Brain microvascular endothelial cell (primary cell): ENCODE data around the gene UBL7.

Experiments used
- DNase-seq: peaks from one replicate; pipeline ENCODE4 v3.0.0-alpha.2; 2020
- H3K27ac ChIP-seq: fragments of 250-450 bp; sonication (Bioruptor Pico); 2 replicates; pipeline ENCODE4 v1.5.1; 2020; ENCODE audit warnings: mild to moderate bottlenecking, moderate library complexity
- H3K27me3 ChIP-seq: fragments of 250-450 bp; sonication (Bioruptor Pico); replicated peaks from 2 replicates; pipeline ENCODE4 v1.5.1; 2020; ENCODE audit warnings: mild to moderate bottlenecking
- H3K36me3 ChIP-seq: fragments of 250-450 bp; sonication (Bioruptor Pico); replicated peaks from 2 replicates; pipeline ENCODE4 v1.5.1; 2020; ENCODE audit warnings: mild to moderate bottlenecking
- H3K4me3 ChIP-seq: 2 replicates; pipeline ENCODE4 v1.5.1; 2011; ENCODE audit warnings: low read depth, mild to moderate bottlenecking, control low read depth, low read length, moderate library complexity
- in situ Hi-C: cut with HindIII; loops from 2 replicates; pipeline ENCODE4 v1.10.0; 2017; ENCODE audit warnings: low sequenced_read_pairs, low pct_ligation_motif_present
- TF ChIP-seq, protein P1 (sequence below): IDR thresholded peaks from 2 replicates; pipeline ENCODE4 v1.5.1; 2011; ENCODE audit warnings: low read depth, mild to moderate bottlenecking, moderate library complexity, low read length, control low read depth, inconsistent platforms; ENCODE audit errors: missing control alignments

The UBL7 gene, protein sequence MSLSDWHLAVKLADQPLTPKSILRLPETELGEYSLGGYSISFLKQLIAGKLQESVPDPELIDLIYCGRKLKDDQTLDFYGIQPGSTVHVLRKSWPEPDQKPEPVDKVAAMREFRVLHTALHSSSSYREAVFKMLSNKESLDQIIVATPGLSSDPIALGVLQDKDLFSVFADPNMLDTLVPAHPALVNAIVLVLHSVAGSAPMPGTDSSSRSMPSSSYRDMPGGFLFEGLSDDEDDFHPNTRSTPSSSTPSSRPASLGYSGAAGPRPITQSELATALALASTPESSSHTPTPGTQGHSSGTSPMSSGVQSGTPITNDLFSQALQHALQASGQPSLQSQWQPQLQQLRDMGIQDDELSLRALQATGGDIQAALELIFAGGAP

DNA sequence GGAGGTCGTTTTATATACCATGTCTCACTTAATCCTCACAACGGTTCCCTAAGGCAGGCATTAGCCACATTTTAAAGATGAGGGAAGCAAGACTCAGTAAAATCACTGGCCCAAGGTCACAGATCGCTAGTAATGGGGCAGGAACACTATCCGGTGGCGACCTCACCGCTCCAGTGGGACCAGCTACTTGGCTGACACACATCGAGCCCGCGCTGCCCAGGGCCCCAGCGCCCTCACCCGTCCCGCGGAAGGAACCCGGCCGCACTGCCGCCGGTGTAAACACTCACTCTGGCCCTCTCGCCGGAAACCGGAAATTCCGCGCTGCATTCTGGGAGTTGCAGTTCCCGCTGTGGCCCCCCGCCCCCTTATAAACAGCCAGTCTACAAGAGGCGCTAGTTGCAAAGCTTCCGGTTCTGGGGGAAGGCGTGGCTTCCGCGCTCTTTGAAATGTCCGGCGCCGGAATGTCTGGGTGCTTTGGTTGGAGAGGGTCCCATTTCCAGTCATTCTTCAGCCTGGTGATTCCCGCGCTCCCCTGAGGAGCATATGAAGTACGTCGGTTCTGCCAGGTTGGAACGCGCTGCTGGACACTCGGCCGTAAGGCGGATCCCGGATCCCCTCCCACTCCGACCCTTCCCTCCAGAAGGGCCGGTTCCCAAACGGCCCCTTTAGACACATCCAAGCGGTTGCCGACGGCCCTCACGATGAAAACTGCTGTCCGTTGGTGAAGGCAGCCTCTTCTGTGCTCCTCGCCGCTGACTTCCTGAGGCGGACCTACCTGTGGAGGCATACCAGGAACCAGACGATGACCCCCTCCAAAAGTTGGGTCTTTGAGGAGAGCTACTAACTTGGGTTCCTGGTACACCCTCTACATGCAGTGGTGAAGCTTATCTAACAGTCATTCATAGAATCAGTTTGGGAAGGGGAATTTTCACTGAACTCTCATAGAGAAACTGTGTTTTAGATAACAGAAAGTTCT lies at the start of gene UBL7:
UBL7 (minus strand) TSS at position 290 of the 976 bp plus-strand sequence. CDS start 2,293 bp downstream, outside the sequence.
- in situ Hi-C loops: no loop called here

DNA sequence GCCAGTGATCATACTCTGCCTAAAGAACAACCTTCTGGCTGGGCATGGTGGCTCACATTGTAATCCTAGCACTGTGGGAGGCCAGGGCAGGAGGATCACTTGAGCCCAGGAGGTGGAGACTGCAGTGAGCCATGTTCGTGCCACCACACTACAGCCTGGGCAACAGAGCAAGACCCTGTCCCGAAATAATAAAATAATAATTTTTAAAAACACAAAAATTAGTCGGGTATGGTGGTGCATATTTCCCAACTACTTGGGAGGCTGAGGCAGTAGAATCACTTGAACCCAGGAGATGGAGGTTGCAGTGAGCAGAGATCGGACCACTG lies 45.5 kb upstream of the UBL7 start:
- no peak overlapping the region for H3K4me3 ChIP-seq
- no peak for DNase-seq
- H3K36me3 ChIP-seq: no peaks in the 10 kb centered on the region
- H3K27me3 ChIP-seq: no peaks in the 10 kb centered on the region
- TF ChIP-seq, protein P1, sequence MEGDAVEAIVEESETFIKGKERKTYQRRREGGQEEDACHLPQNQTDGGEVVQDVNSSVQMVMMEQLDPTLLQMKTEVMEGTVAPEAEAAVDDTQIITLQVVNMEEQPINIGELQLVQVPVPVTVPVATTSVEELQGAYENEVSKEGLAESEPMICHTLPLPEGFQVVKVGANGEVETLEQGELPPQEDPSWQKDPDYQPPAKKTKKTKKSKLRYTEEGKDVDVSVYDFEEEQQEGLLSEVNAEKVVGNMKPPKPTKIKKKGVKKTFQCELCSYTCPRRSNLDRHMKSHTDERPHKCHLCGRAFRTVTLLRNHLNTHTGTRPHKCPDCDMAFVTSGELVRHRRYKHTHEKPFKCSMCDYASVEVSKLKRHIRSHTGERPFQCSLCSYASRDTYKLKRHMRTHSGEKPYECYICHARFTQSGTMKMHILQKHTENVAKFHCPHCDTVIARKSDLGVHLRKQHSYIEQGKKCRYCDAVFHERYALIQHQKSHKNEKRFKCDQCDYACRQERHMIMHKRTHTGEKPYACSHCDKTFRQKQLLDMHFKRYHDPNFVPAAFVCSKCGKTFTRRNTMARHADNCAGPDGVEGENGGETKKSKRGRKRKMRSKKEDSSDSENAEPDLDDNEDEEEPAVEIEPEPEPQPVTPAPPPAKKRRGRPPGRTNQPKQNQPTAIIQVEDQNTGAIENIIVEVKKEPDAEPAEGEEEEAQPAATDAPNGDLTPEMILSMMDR: no peak
- H3K27ac ChIP-seq: no peak overlapping the region
- in situ Hi-C loops: no loop called here

More for the DNA sequence above, at the start of gene UBL7:
- TF ChIP-seq, protein P1: peak; percentile 46
- Histone ChIP-seq H3K4me3 (peak within 1 kb of the TSS; percentile 72), H3K27ac (peak within 1 kb of the TSS; percentile 62), H3K27me3 (no peaks in the 10 kb centered on the region), H3K36me3 (no peaks in the 10 kb centered on the region)
- DNase-seq: peak; percentile 97

DNA sequence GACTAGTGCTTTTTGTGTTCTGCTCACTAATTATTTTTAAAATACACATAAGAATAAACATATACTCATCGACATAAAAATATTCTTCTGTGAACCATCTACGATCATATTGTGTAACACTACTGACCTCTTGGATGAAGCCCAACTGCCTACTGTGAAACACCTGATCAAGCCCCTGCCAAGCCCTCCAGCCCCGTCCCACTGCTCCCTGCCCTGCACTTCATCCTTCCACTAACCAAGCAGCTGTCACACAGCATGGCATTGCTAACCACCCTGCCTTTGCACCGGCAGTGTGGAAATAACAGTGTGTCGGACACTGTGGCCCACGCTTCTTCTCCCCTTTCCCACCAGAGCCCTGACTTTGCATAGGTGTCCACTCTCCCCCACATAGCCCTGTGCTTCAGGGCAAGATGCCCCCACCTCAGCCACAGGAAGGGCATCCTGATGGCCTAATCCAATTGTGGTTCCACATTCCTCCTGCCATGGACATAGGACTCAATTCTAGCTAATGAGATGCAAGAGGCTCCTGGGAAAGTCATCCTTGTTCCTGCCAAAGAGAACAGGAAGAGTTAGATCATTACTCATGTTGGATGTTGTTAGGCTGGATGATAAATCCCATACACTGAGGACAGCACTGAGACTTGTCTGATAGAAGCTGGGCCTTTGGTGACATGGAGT lies 45.0 kb upstream of the UBL7 start:
- H3K27me3 ChIP-seq: no peaks in the 10 kb centered on the region
- TF ChIP-seq, protein P1: no peak
- no peak overlapping the region for H3K27ac ChIP-seq
- in situ Hi-C loops: no loop called here
- no peaks in the 10 kb centered on the region for H3K36me3 ChIP-seq
- DNase-seq: no peak
- no peak overlapping the region for H3K4me3 ChIP-seq

DNA sequence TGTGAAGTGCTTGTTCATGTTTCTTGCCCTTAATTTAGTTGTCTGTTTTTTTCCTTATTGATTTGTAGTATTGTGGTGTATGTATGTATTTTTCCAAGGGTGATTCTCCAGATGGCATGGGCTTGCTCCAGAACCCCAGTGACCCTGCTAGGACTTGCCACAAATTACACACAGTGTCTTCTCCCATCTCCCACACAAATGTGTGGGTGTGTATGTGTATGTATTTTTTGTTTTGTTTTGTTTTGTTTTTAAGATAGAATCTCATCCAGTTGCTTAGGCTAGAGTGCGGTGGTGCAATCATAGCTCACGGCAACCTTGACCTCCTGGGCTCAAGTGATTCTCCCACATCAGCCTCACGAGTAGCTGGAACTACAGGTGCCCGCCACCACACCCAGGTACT lies 43.9 kb upstream of the UBL7 start:
- Histone ChIP-seq H3K36me3 (no peaks in the 10 kb centered on the region), H3K27me3 (no peaks in the 10 kb centered on the region), H3K27ac (no peak overlapping the region), H3K4me3 (no peak overlapping the region)
- no peak for DNase-seq
- TF ChIP-seq, protein P1: no peak
- in situ Hi-C loops: no loop called here

DNA sequence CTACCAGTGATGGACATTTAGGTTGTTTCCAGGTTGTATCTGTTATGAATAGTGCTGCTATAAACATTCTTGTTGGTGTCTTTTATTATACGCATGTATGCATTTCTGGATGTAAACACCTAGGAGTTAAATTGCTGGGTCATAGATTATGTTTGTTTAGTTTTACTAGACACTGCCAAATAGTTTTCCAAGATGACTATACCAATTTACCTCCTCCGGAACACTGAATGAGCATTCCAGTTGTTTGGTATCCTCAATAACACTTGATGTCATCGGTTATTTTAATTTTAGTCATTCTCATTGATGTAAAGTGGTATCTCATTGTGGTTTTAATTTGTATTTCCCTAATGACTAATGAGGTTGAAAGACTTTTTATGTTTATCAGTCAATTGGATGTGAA lies 43.5 kb upstream of the UBL7 start:
- Histone ChIP-seq H3K36me3 (no peaks in the 10 kb centered on the region), H3K4me3 (no peak overlapping the region), H3K27ac (no peak overlapping the region), H3K27me3 (no peaks in the 10 kb centered on the region)
- in situ Hi-C loops: no loop called here
- no peak for DNase-seq
- TF ChIP-seq, protein P1: no peak
